AG09309 (cell line): Measurements from ENCODE around the gene ASMT.
"Not testable (repeated sequence)": the region's sequence is repeated elsewhere in the genome, so short reads cannot be mapped to it uniquely, and the experiment has no call there.

Experiments
- DNase-seq: peaks from one replicate; pipeline ENCODE4 v3.0.0-alpha.2; 2010; ENCODE audit warnings: low read depth
- H3K4me3 ChIP-seq: 2 replicates; pipeline ENCODE4 v1.5.1; 2011; ENCODE audit warnings: mild to moderate bottlenecking, low read depth, low read length, moderate library complexity; ENCODE audit not compliant: control insufficient read depth
- TF ChIP-seq, protein P1 (sequence below): IDR thresholded peaks from 2 replicates; pipeline ENCODE4 v1.5.1; 2011; ENCODE audit warnings: mild to moderate bottlenecking, low read depth, low read length, inconsistent platforms; ENCODE audit not compliant: insufficient read depth, control insufficient read depth; ENCODE audit errors: missing control alignments

Gene ASMT

DNA sequence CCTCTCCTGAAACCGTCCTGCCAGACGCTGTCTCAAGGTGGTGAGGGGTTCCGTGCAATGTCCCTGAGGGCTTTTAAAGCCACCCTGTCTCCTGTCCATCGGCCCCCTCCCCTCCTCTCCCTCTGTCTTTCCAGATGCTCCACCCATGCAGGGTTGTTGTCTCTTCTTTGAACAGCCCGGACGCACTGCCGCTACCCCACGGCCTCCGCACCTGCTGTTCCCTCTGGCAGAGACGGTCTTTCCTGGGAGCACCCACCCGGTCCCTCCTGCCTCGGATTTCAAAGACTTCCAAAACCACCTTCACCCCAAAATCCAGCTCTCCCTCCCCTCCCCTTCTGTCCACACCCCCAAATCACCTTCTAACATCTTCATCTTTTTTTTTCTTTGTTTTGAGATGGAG lies 4.1 kb upstream of the ASMT start:
- TF ChIP-seq, protein P1, sequence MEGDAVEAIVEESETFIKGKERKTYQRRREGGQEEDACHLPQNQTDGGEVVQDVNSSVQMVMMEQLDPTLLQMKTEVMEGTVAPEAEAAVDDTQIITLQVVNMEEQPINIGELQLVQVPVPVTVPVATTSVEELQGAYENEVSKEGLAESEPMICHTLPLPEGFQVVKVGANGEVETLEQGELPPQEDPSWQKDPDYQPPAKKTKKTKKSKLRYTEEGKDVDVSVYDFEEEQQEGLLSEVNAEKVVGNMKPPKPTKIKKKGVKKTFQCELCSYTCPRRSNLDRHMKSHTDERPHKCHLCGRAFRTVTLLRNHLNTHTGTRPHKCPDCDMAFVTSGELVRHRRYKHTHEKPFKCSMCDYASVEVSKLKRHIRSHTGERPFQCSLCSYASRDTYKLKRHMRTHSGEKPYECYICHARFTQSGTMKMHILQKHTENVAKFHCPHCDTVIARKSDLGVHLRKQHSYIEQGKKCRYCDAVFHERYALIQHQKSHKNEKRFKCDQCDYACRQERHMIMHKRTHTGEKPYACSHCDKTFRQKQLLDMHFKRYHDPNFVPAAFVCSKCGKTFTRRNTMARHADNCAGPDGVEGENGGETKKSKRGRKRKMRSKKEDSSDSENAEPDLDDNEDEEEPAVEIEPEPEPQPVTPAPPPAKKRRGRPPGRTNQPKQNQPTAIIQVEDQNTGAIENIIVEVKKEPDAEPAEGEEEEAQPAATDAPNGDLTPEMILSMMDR, result no peak
- H3K4me3 ChIP-seq, result no peak overlapping the region
- DNase-seq, result no peak

DNA sequence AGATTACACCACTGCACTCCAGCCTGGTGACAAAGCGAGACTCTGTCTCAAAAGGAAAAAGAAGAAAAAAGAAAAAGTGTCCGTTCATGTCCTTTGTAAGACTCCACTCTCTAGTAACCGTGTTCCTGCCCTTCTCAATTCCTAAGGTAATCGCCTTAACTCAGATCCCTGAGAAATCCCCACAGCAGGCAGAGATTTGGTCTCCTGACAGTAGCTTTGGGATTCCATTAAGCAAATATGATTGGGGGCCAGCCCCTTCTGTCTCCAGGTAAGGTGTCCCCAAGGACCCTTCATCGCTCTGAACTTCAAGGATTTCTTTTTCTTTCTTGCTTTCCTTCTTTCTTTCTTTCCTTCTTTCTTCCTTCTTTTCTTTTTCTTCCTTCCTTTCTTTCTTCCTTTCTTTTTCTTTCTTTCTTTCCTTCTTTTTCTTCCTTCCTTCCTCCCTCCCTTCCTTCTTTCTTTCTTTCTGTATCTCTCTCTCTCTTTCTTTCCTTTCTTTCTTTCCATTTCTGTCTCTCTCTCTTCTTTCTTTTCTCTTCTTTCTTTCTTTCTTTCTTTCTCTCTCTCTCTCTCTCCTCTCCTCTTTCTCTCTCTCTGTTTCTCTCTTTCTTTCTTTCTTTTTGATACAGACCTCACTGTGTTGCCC lies 2.1 kb upstream of the ASMT start:
- no peak for DNase-seq
- no peak overlapping the region for H3K4me3 ChIP-seq
- TF ChIP-seq, protein P1, result no peak

DNA sequence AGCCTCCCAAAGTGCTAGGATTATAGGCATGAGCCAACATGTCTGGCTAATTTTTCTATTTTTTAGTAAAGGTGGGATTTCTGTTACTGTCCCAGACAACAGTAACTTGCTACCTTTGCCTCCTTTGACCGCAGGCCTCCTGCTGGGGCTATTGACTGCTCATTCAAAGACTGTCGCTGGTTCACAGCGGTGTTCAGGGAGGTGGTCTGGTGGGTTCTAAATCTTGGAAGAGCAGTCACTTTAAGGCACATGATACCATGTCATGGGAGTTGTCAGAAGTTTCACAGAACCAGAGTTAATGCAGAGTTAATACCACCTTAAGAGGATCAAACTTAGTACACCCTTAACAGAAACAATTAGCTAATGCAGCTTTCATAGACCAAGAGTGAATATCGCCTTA lies 3.8 kb downstream of the ASMT start:
- DNase-seq, result no peak
- TF ChIP-seq, protein P1, result no peak
- no peak overlapping the region for H3K4me3 ChIP-seq

DNA sequence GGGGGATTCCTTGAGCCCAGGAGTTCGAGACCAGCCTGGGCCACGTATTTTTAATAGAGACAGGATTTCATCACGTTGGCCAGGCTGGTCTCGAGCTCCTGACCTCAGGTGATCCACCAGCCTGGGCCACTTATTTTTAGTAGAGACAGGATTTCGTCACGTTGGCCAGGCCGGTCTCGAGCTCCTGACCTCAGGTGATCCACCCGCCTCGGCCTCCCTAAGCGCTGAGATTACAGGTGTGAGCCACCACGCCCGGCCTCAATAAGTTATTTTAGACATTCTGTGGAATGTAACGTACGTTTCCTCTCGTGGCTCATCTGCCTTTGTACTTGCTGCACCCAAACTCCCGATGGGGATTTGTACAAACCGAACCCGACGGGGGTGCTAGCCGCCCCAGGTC lies 8.8 kb downstream of the ASMT start:
- TF ChIP-seq, protein P1, result no peak
- no peak for DNase-seq
- H3K4me3 ChIP-seq, result no peak overlapping the region

DNA sequence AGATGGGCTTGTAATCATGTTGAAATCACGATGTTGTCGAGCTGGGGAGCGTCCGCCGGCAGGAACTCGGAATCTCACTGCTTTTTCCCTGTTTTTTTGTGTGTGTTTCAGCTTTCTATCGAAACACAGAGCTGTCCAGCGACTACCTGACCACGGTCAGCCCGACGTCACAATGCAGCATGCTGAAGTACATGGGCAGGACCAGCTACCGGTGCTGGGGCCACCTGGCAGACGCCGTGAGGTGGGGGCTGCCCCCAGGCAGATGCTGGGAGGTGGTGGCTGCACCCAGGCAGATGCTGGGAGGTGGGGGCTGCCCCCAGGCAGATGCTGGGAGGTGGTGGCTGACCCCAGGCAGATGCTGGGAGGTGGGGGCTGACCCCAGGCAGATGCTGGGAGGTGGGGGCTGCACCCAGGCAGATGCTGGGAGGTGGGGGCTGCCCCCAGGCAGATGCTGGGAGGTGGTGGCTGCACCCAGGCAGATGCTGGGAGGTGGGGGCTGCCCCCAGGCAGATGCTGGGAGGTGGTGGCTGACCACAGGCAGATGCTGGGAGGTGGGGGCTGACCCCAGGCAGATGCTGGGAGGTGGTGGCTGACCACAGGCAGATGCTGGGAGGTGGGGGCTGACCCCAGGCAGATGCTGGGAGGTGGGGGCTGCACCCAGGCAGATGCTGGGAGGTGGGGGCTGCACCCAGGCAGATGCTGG lies 9.4 kb downstream of the ASMT start:
- DNase-seq, H3K4me3 ChIP-seq: not testable (repeated sequence)

DNA sequence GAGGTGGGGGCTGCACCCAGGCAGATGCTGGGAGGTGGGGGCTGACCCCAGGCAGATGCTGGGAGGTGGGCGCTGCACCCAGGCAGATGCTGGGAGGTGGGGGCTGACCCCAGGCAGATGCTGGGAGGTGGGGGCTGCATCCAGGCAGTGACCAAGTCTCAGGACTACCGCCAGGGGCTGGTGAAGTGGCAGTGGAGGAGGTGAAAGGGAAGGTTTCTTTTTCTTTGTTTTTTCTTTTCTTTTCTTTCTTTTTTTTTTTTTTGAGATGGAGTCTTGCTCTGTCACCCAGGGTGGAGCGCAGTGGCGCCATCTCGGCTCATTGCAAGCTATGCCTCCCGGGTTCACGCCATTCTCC lies 10.0 kb downstream of the ASMT start:
- not testable (repeated sequence) for H3K4me3 ChIP-seq, DNase-seq

DNA sequence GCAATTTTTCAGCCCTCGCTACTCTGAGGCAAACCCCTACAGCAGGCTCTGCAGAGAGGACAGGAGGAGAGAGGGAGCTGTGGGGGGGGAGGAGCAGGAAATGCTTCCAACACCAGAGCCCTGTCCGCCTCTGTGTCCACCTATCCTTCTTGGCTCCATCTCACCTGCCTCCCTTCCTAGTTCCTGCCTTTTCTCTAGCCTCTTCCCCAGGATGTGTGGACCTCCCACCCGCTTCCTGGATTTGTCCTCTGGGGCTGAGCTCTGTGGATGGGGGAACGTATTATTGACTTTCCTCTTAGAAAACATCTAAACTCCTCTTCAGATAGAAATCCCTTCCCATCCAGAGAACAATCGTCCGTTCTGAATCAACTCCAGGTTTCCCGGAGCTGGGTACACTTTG lies 14.4 kb downstream of the ASMT start:
- no peak overlapping the region for H3K4me3 ChIP-seq
- no peak for DNase-seq
- TF ChIP-seq, protein P1, result no peak

DNA sequence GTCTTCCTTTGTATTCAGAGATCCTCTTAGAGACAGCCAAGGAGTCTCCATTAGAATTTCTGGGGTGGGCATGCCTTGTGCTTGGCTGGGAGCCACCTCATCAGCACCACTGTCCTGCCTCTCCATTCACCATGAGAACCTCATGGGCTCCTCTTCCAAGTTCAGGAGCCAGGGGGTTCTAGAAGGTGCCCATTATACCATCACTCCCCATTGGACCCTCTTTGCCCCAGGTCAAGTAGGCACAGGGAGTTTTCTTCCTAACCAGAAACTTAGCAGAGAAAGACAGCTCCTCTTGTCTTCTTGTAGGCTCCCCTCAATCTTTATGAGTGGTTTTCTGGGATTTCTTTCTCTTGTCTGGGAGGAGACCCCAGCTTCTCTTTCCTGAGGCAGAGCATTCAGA lies 31.1 kb downstream of the ASMT start:
- DNase-seq, result no peak
- TF ChIP-seq, protein P1, result no peak
- no peak overlapping the region for H3K4me3 ChIP-seq
